EL (cell line): ENCODE results near the gene LCK.
"Not testable (repeated sequence)": the region's sequence is repeated elsewhere in the genome, so short reads cannot be mapped to it uniquely, and the experiment has no call there.

Source experiments
- DNase-seq: peaks from one replicate; pipeline ENCODE4 v3.0.0-alpha.2; 2016

Gene LCK

GRCh38 chr1:32240140-32240951, 10.7 kb upstream of the LCK start:
- peak; percentile 78 for DNase-seq

- peak; percentile 64 for DNase-seq
Measured at GRCh38 chr1:32241001-32241763, 9.9 kb upstream of the LCK start.

- DNase-seq, result peak; percentile 40
Measured at GRCh38 chr1:32242341-32242851, 8.7 kb upstream of the LCK start.

GRCh38 chr1:32246888-32247273, 4.2 kb upstream of the LCK start, which contains the start of gene FAM167B:
TSS of gene FAM167B (plus strand) at chr1:32247222. CDS start at chr1:32247422, 200 bp downstream.
- peak; percentile 89 for DNase-seq

- DNase-seq, result no peak
Measured at GRCh38 chr1:32247452-32247851, 3.6 kb upstream of the LCK start.

GRCh38 chr1:32247983-32248889, 2.8 kb upstream of the LCK start:
- peak; percentile 65 for DNase-seq

- DNase-seq, result no peak
Measured at GRCh38 chr1:32249831-32250525, 1.1 kb upstream of the LCK start.

- no peak for DNase-seq
Measured at GRCh38 chr1:32255072-32256071, 4.3 kb downstream of the LCK start.

- DNase-seq, result no peak
Measured at GRCh38 chr1:32256473-32257226, 5.6 kb downstream of the LCK start.

- DNase-seq, result no peak
Measured at GRCh38 chr1:32257227-32257508, 6.1 kb downstream of the LCK start.

GRCh38 chr1:32263236-32263593, 12.2 kb downstream of the LCK start:
- not testable (repeated sequence) for DNase-seq

- DNase-seq, result no peak
Measured at GRCh38 chr1:32263744-32264143, 12.7 kb downstream of the LCK start.

GRCh38 chr1:32265846-32266245, 14.8 kb downstream of the LCK start:
- DNase-seq, result no peak

GRCh38 chr1:32266921-32267591, 16.0 kb downstream of the LCK start:
- peak; percentile 73 for DNase-seq

- no peak for DNase-seq
Measured at GRCh38 chr1:32269744-32270143, 18.7 kb downstream of the LCK start.

GRCh38 chr1:32272557-32273390, 21.7 kb downstream of the LCK start:
- DNase-seq, result no peak

GRCh38 chr1:32273391-32274208, 22.5 kb downstream of the LCK start:
- DNase-seq, result no peak
